ENCODE results near the gene MARCHF10.
"Not testable (repeated sequence)": the region's sequence is repeated elsewhere in the genome, so short reads cannot be mapped to it uniquely, and the experiment has no call there.

The MARCHF10 gene

GRCh38 chr17:62696726-62697490, 111.2 kb downstream of the MARCHF10 start:
- no peak for DNase-seq (ENCODE audit: low read depth)

- DNase-seq (ENCODE audit: low read depth), result no peak
Observed at GRCh38 chr17:62696256-62696655, 111.9 kb downstream of the MARCHF10 start.

GRCh38 chr17:62695093-62695738, 112.9 kb downstream of the MARCHF10 start:
- not testable (repeated sequence) for DNase-seq (ENCODE audit: low read depth)

- DNase-seq (ENCODE audit: low read depth), result no peak
Observed at GRCh38 chr17:62693616-62694409, 114.3 kb downstream of the MARCHF10 start.

GRCh38 chr17:62692721-62693431, 115.2 kb downstream of the MARCHF10 start:
- no peak for DNase-seq (ENCODE audit: low read depth)

- DNase-seq (ENCODE audit: low read depth), result no peak
Observed at GRCh38 chr17:62692159-62692651, 115.9 kb downstream of the MARCHF10 start.

GRCh38 chr17:62691589-62691915, 116.6 kb downstream of the MARCHF10 start:
- DNase-seq (ENCODE audit: low read depth), result not testable (repeated sequence)

- no peak for DNase-seq (ENCODE audit: low read depth)
Observed at GRCh38 chr17:62690168-62690897, 117.8 kb downstream of the MARCHF10 start.

GRCh38 chr17:62689441-62690167, 118.5 kb downstream of the MARCHF10 start:
- DNase-seq (ENCODE audit: low read depth), result no peak

- no peak for DNase-seq (ENCODE audit: low read depth)
Observed at GRCh38 chr17:62688398-62689160, 119.5 kb downstream of the MARCHF10 start.

- no peak for DNase-seq (ENCODE audit: low read depth)
Observed at GRCh38 chr17:62687997-62688396, 120.1 kb downstream of the MARCHF10 start.

GRCh38 chr17:62684179-62684578, 123.9 kb downstream of the MARCHF10 start:
- DNase-seq (ENCODE audit: low read depth), result no peak

GRCh38 chr17:62681939-62682381, 126.2 kb downstream of the MARCHF10 start:
- DNase-seq (ENCODE audit: low read depth), result no peak

GRCh38 chr17:62681061-62681938, 126.8 kb downstream of the MARCHF10 start:
- no peak for DNase-seq (ENCODE audit: low read depth)

GRCh38 chr17:62680541-62681052, 127.5 kb downstream of the MARCHF10 start:
- DNase-seq (ENCODE audit: low read depth), result no peak

GRCh38 chr17:62679866-62680377, 128.2 kb downstream of the MARCHF10 start:
- no peak for DNase-seq (ENCODE audit: low read depth)

- DNase-seq (ENCODE audit: low read depth), result no peak
Observed at GRCh38 chr17:62678214-62678919, 129.7 kb downstream of the MARCHF10 start.

All from stimulated activated CD8-positive, alpha-beta memory T cell treated with anti-CD3 and anti-CD28 coated beads, Interleukin-4, amount 100 ng/mL, for 24 hours (primary cell).